ENCODE results near the gene SYT12.

Gene SYT12

DNA sequence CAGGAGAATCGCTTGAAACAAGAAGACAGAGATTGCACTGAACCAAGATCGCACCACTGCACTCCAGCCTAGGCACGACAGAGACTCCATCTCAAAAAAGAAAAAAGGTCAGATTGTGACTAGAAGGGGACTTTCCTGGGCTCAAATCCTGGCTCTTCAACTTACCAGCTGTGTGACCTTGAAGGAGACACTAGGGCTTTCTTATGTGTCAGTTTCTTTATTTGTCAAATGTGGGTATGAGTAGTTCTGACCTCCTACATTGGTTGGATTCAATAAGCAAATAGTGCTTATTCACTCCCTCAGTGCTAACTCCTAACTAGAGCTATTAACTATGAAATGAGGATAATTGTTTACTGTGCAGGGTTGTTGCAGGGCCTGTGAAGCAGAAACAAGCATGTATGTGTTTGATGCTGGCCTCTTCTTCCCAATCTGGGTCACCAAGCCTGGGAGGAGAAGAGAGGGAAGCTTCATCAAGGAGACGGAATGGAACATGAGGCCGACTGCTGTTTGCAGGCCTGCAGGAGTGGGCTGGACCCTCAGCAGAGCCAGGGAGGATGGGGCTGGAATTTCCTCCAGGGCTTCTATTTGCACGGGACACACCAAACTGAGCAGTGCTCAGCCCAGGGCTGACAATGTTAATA lies 56.3 kb downstream of the SYT12 start:
- no peak overlapping the region for H3K4me3 ChIP-seq (replicated peaks; ENCODE audit: low read depth, low read length)
- DNase-seq (ENCODE audit: low read depth), result no peak
- TF ChIP-seq, protein P1, sequence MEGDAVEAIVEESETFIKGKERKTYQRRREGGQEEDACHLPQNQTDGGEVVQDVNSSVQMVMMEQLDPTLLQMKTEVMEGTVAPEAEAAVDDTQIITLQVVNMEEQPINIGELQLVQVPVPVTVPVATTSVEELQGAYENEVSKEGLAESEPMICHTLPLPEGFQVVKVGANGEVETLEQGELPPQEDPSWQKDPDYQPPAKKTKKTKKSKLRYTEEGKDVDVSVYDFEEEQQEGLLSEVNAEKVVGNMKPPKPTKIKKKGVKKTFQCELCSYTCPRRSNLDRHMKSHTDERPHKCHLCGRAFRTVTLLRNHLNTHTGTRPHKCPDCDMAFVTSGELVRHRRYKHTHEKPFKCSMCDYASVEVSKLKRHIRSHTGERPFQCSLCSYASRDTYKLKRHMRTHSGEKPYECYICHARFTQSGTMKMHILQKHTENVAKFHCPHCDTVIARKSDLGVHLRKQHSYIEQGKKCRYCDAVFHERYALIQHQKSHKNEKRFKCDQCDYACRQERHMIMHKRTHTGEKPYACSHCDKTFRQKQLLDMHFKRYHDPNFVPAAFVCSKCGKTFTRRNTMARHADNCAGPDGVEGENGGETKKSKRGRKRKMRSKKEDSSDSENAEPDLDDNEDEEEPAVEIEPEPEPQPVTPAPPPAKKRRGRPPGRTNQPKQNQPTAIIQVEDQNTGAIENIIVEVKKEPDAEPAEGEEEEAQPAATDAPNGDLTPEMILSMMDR (IDR thresholded peaks at IDR 0.05; ENCODE audit: low read length, missing control alignments), result no peak

DNA sequence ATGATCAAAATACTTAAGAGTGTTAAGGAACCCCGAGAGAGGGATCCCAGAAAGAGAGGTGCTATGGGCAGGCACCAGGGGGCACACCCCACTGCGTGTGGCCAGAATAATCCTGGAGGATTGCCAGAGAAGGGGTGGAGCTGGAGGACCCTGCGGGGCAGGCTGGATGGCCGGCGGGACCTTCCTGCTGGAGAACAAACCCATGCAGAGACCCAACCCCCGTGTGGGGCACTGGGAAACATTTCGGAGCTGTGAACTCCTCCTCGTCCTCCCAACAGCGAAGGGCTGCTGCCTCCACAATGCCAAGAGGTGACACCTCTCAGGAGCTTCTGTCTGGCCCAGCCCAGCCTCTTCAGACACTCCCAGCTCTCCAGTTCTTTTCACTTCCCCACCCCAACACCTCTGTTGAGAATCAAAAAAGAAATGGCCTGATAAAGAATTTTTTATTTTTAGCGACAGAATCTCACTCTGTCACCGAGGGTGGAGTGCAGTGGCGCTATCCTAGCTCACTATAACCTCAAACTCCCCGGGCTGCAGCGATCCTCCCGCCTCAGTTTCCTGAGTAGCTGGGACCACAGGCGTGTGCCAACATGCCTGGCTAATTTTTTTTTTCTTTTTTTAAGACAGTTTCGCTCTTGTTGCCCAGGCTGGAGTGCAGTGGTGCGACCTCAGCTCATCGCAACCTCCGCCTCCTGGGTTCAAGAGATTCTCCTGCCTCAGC lies 59.3 kb downstream of the SYT12 start:
- TF ChIP-seq, protein P1 (IDR thresholded peaks at IDR 0.05; ENCODE audit: low read length, missing control alignments), result no peak
- DNase-seq (ENCODE audit: low read depth), result peak; percentile 11
- H3K4me3 ChIP-seq (replicated peaks; ENCODE audit: low read depth, low read length), result no peak overlapping the region

DNA sequence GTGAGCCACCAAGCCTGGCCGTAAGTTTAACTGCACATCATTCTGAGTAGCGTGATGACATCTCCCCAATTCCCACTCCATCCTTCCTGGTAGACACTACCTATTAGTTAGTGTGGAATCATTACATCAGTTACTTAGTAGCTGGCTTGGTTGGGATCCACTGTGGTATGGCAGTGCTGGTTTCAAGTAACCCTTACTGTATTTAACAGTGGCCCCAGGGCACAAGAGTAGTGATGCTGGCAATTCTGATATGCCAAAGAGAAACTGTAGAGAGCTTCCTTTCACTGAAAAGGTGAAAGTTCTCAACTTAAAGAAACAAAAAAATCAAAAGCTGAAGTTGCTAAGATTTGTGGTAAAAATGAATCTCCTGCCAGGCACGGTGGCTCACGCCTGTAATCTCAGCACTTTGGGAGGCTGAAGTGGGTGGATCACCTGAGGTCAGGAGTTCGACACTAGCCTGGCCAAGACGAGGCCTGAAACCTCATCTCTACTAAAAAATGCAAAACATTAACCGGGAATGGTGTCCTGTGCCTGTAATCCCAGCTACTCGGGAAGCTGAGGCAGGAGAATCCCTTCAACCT lies 60.9 kb downstream of the SYT12 start:
- H3K4me3 ChIP-seq (replicated peaks; ENCODE audit: low read depth, low read length), result no peak overlapping the region
- TF ChIP-seq, protein P1 (IDR thresholded peaks at IDR 0.05; ENCODE audit: low read length, missing control alignments), result no peak
- DNase-seq (ENCODE audit: low read depth), result no peak

DNA sequence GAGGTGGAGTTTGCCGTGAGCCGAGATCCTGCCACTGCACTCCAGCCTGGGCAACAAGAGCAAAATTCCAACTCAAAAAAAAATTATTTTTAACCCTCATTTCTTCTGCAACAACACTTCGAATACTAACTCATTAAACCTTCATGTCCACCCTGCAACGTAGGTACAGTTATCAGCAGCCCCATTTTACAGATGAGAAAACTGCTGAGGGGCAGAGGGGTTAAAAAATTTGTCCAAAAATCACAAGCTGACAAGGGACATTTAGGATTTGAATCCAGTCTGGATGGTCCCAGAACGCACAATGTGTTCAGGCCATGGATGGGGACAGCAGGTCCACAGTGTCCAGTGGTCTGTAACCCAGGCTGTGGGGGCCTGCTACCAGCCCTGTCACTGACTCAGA lies 62.7 kb downstream of the SYT12 start:
- DNase-seq (ENCODE audit: low read depth), result no peak
- H3K4me3 ChIP-seq (replicated peaks; ENCODE audit: low read depth, low read length), result no peak overlapping the region
- TF ChIP-seq, protein P1 (IDR thresholded peaks at IDR 0.05; ENCODE audit: low read length, missing control alignments), result no peak

DNA sequence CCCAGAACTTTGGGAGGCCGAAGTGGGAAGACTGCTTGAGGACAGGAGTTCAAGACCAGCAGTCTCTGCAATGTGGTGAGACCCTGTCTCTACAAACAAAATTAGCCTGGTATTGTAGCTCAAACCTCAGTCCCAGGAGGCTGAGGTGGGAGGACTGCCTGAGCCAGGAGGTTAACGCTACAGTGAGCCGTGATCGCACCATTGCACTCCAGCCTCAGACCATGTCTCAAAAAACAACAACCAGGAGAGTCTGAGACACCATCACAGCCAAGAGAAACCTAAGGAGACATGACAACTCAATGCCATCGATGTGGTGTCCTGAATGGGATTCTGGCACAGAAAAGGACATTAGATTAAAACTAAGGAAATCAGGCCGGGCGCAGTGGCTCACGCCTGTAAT lies 67.8 kb downstream of the SYT12 start:
- TF ChIP-seq, protein P1 (IDR thresholded peaks at IDR 0.05; ENCODE audit: low read length, missing control alignments), result no peak
- no peak for DNase-seq (ENCODE audit: low read depth)
- no peak overlapping the region for H3K4me3 ChIP-seq (replicated peaks; ENCODE audit: low read depth, low read length)

DNA sequence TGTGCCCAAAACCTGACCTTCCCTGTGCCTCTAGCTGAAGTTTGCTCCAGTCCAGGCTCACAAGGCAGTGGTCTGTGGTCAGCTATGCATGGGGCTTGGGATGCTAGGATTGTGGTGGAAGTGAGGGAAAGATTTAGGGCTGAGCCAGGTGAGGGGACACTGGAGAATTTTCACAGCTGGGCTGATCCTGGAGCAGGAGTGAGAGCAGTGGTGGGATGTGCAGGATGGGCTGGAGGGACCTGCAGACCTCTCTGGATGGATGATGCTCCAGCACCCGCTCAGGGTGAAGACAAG lies 72.2 kb downstream of the SYT12 start:
- DNase-seq (ENCODE audit: low read depth), result no peak
- TF ChIP-seq, protein P1 (IDR thresholded peaks at IDR 0.05; ENCODE audit: low read length, missing control alignments), result no peak
- no peak overlapping the region for H3K4me3 ChIP-seq (replicated peaks; ENCODE audit: low read depth, low read length)

All from fibroblast of pulmonary artery (primary cell).